Fibroblast of gingiva (primary cell): ENCODE data around the gene DNAH6.
A peak's percentile ranks its signal among the peaks of the same experiment; 100 is the strongest.
"Not testable (repeated sequence)": the region's sequence is repeated elsewhere in the genome, so short reads cannot be mapped to it uniquely, and the experiment has no call there.

Experiments used
- DNase-seq: peaks from one replicate; pipeline ENCODE4 v3.0.0-alpha.2; 2011; ENCODE audit warnings: low read depth

Gene DNAH6

DNA sequence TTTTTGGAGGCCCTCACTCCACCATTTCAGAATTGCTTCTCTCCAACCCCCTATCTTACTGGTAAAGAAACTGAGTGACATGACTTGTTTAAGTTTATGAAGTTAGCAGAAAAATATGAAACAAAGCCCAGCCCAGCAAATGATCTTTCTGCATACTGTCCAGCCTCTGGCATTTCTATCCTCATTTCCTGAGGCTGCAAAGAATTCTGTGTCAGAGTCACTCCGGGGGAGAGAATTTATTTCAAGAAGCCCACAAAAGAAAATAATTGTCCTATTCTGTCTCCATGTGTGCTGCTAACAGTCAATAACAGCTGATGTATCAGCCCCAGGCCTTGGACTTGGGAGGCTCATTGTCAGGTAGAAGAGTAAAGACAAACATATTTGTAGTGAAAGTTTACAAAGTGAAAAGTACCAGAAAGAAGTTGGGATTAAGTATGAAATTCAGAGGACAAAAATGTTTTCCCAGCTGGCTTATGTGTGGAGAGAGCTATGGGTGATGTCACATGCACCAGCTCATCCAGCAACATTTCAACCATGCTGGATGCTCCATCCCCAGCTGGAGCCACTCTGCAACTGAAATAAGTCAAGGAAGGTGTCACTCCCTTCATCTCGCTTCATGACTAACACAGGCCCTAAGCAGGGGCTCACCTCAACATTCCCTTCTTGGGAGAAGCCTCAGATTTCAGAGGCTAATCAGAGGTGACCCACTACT is 322.3 kb downstream of the DNAH6 start:
- DNase-seq, result no peak

- no peak for DNase-seq
These were observed 323.6 kb downstream of the DNAH6 start for GRCh38 chr2:84839851-84840250.

- DNase-seq, result no peak
These were observed 324.0 kb downstream of the DNAH6 start for GRCh38 chr2:84840306-84840705.

DNA sequence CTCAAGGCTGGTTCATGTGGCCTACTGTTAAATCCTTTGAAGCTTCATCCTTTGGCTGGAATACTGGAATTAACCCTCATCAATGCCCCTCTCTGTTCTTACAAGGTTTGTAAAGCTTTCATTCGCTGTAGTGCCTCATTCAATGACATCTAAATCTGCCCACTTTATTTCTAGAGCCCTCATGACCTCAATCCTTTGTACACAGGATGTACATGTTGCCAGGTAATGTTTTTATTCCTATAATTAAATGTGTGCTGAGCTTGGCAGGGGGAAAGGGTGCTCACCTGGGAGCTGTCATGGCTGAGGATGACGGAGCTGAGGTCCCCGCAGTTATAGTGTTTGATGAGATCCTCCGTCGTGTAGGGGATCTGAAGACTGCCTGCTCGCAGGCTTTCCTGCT is 325.3 kb downstream of the DNAH6 start:
- DNase-seq, result no peak

DNA sequence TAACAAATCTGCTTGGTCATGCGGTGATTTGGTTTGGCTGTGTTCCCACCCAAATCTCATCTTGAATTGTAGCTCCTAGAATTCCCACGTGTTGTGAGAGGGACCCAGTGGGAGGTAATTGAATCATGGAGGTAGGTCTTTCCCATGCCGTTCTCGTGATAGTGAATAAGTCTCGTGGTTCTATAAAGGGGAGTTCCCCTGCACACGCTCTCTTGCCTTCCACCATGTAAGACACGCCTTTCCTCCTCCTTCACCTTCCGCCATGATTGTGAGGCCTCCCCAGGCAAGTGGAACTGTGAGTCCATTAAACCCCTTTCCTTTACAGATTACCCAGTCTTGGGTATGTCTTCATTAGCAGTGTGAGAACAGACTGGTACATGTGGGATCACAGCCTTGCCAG is 327.8 kb downstream of the DNAH6 start:
- DNase-seq, result no peak

GRCh38 chr2:84846041-84846663 is 329.9 kb downstream of the DNAH6 start:
- DNase-seq, result peak; percentile 28

- DNase-seq, result no peak
These were observed 330.4 kb downstream of the DNAH6 start for GRCh38 chr2:84846741-84847142.

DNA sequence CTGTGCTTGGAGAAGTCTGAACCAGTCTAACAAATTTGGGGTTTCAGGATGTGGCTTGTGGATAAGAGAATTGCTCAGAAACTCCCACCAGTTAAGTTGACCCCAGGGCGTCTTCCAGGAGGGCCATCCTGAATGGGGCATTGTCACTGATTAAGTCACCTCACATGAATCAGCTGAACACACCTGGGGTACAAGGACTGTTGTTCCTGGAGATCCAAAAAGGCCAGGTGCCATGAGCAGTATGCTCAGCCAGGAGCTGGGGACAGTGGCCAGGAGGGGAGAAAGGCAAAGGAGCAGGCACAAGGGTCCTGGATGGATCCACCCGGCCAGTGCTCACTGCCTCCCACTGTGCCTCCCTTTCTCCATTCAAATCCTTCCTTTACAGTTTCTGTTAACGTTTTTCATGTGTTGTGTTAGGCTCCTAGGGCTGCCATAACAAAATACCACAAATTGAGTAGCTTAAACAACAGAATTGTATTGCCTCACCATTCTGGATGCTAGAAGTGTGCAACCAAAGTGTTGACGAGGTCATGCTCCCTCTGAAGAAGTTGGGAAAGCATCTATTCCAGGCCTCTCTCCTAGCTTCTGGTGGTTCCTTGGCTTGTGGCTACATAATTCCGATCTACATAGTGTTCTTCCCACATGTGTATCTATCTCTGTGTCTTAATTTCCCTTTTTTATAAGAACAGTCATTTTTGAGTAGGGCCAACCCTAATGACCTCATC is 331.2 kb downstream of the DNAH6 start:
- DNase-seq, result no peak

DNA sequence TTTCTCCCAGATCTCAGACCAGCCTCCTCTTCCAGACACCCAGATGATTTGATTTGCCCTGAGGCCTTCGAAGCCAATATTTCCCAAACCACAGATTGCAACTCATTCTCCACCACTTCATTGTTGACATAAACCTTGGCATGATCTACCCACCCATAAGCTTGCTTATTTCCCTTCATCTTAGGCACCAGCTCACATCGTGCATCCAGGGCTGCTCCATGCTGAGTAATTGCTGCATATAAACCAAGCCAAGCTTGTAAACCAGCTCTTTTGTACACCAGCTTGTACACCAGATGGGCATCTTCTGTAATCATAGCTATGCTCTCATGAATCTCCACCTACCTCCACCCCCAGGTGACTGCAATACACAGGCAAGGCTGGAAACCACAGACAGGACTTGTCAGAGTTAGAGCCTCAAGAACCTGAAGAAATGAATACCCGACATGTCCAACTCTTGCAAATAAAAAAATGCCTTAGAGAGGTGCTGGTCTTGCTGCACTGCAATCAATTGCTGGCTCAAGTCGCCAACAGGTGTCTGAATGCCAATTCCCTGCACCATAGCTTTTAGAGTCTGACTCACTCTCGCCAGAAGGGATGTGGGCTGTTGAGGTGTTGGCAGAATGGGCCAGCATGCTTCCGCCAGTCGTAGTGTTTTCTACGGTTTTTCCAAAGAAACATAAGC is 333.1 kb downstream of the DNAH6 start:
- DNase-seq, result peak; percentile 60

- DNase-seq, result no peak
These were observed 334.2 kb downstream of the DNAH6 start for GRCh38 chr2:84850471-84850870.

DNA sequence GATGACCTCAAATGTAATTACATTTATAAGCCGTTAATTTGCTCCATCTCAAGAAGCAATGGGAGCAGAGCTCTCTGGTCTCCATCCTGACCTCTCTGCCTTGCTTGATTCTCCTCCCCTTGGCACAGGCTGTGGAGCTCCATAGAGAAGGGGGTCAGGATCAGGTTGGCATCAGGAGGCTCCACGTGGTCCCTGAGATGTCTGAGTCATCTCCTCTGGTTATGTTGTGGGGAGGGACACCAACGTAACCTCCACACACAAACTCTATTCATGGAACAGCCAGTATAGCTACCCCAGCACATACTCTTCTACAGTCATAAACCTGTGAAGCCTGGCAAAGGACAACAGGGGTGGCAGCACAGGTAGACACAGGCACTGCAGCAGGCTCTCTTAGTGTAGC is 335.6 kb downstream of the DNAH6 start:
- no peak for DNase-seq

DNA sequence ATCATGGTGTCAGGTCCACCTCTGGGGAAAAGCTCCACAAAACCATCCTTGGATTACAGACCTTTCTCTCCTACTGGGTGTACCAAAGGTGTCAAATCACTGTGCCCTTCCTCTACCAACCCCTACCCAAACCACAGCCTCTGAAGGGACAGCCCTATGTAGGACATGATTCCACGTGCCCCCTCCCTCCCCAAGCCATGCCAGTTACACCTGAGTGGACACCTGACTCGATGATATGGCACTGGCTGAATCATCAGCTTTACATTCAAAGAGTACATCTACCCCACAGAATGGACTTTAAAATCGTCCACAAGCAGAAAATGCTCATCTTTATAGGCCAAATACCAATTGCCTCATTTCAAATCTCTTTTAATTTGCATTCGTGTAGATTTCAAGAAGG is 338.6 kb downstream of the DNAH6 start:
- no peak for DNase-seq

GRCh38 chr2:84855731-84856130 is 339.4 kb downstream of the DNAH6 start:
- DNase-seq, result no peak

DNA sequence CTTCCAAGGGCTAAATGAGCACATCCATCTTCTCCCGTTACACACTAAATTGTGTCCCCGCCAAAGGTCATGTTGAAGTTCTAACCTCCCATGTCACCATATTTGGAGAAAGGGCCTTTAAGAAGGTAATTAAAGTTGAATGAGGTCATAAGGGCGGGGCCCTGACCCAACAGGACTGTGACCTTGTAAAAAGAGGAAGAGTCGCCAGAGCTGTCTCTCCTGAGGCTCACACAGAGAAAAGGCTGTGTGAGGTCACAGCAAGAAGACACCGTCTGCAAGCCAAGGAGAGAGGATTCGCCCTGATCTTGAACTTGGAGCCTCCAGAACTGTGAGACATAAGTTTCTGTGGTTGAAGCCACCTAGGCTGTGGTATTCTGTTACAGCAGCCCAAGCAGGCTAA is 340.5 kb downstream of the DNAH6 start:
- no peak for DNase-seq

GRCh38 chr2:84857566-84857965 is 341.3 kb downstream of the DNAH6 start:
- no peak for DNase-seq

- DNase-seq, result no peak
These were observed 341.8 kb downstream of the DNAH6 start for GRCh38 chr2:84858123-84858522.

DNA sequence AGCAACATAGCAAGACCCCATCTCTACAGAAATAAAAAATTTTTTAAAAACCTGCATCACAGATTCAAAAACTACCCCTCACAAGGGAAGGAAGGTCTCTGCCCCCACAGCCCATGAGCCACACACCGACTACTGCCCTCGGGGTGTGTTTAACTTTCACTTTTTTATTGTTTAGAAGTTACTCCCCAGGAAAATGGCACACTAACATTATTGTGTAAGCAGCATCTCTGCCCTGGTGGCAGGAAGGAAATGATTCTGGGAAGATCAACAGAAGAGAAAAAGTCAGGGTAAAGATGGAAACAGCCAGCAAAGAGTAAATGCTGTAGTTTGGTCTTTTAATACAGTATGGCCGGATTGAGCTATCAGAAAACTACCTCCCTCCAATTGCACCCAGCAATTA is 342.6 kb downstream of the DNAH6 start:
- DNase-seq, result no peak

DNA sequence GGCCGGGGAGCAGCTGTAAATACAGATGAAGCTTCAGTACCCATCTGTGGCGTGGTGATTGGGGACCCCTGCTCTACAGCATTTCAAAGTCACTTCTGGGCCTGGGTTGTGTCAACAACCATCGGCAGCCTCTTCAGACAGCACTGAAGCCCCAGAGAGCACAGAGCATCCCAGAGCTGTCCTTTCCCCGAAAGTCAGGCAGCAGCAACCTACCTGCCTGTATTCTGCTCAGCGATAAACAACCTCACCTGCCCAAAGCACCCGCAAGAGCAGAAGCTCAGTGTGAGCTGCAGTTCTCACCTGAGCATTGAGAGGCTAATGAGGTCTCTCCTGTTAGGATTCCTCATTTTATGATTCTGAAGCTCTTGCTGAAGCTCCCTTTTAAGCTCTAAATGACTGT is 345.2 kb downstream of the DNAH6 start:
- DNase-seq, result no peak

DNA sequence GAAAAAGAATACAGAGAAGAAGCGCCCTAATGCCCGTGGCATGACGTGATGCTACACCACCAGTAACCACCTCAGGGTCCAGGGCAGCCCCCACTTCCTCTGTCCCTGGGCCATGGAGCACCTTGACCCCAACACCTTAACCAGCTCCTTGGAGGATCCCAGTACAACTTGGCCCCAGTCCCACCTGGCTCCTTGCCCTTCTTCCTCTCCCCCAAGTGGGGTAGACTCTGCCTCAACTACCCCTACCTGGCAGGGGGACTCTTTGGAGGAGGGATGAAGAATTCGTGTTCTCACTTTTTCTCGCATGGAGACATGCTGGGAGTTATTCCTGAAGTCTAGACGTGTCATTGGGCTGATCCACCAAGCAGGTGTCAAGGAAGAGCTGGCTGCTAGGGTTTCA is 345.7 kb downstream of the DNAH6 start:
- no peak for DNase-seq

- DNase-seq, result peak; percentile 53
These were observed 349.0 kb downstream of the DNAH6 start for GRCh38 chr2:84865181-84865783.

DNA sequence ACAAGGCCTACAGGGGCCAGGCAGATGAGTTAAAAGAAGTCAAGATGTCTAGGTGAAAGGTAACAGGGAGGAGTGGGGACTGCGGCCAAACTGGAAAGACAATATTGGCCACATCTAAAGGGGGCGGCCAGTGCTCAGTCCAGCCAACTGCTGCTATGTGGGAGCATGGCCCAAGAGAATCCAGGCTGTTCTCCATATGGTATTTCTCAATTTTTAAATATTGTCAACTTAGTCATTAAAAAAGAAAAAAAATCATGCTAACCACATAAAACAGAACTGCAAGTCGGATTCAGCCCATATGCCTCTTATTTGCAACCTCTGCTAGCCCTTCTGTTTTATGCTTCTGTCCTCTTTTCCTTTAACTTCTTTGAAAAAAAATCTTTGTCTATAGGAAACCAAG is 349.8 kb downstream of the DNAH6 start:
- peak; percentile 84 for DNase-seq

DNA sequence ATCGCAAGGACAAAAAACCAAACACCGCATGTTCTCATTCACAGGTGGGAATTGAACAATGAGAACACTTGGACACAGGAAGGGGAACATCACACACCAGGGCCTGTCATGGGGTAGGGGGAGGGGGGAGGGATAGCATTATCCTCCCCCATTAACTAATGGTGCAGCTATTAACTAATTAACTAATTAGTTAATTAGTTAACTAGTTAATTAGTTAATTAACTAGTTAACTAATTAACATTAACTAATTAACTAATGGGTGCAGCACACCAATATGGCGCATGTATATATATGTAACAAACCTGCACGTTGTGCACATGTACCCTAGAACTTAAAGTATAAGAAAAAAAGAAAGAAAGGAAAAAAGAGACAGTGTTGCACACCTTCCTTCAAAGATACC is 352.0 kb downstream of the DNAH6 start:
- not testable (repeated sequence) for DNase-seq
